CD14-positive monocyte (primary cell): ENCODE measurements around the gene SLC38A2. TPM values are rescaled to one million over a fixed set of nuclear protein-coding genes. Genes with fewer than 3 reads are reported as not detected.
A peak's percentile ranks its signal among the peaks of the same experiment; 100 is the strongest.

ENCODE experiments used
- DNase-seq, 3 donors: peaks; one replicate each; pipeline ENCODE4 v3.0.0-alpha.2; 2011 to 2022
- H2AFZ ChIP-seq: 2 replicates; pipeline ENCODE4 v1.6.0; 2012; ENCODE audit warnings: mild to moderate bottlenecking, low read depth, low read length, inconsistent platforms; ENCODE audit not compliant: insufficient read depth, poor library complexity, severe bottlenecking
- H3K27ac ChIP-seq, 2 donors: 1 replicate in 1 of 2; 2 replicates in 1 of 2; pipeline ENCODE4 v1.5.1; 2012 to 2013; ENCODE audit warnings: low read length in 2 of 2, control low read depth in 1 of 2, inconsistent platforms in 1 of 2, low read depth in 1 of 2, mild to moderate bottlenecking in 1 of 2
- H3K27me3 ChIP-seq, 2 donors: one replicate each; pipeline versions ENCODE4 v1.6.0 to v1.6.1; 2011 to 2013; ENCODE audit warnings: low read length in 2 of 2; ENCODE audit not compliant: control insufficient read depth in 2 of 2, insufficient read depth in 2 of 2
- H3K36me3 ChIP-seq, 2 donors: replicated peaks in 1 of 2; 1 replicate in 1 of 2; 2 replicates in 1 of 2; pipeline versions ENCODE4 v1.5.1 to v1.6.1; 2012 to 2013; ENCODE audit warnings: low read length in 2 of 2, control low read depth in 1 of 2, inconsistent platforms in 1 of 2, mild to moderate bottlenecking in 1 of 2; ENCODE audit not compliant: insufficient read depth in 2 of 2, control insufficient read depth in 1 of 2
- H3K4me1 ChIP-seq, 2 donors: 1 replicate in 1 of 2; 2 replicates in 1 of 2; pipeline versions ENCODE4 v1.5.1 to v1.6.1; 2012 to 2013; ENCODE audit warnings: low read length in 2 of 2, control low read depth in 1 of 2, inconsistent platforms in 1 of 2, mild to moderate bottlenecking in 1 of 2, moderate library complexity in 1 of 2; ENCODE audit not compliant: insufficient read depth in 2 of 2, control insufficient read depth in 1 of 2
- H3K4me2 ChIP-seq: replicated peaks from 2 replicates; pipeline ENCODE3; 2012; ENCODE audit warnings: low read length, moderate library complexity, mild to moderate bottlenecking; ENCODE audit not compliant: poor library complexity, severe bottlenecking; ENCODE audit errors: extremely low read depth
- H3K4me3 ChIP-seq, 3 experiments: fragments of 200-600 bp in 1 of 3; sonication (generic) in 1 of 3; replicated peaks in 1 of 3; 1 replicate in 2 of 3; 2 replicates in 1 of 3; pipeline ENCODE4 v1.5.1; 2011 to 2013; ENCODE audit warnings: low read length in 3 of 3, mild to moderate bottlenecking in 3 of 3, control low read depth in 2 of 3, low read depth in 2 of 3, inconsistent platforms in 1 of 3, moderate library complexity in 1 of 3
- H3K79me2 ChIP-seq: 2 replicates; pipeline ENCODE4 v1.6.0; 2012; ENCODE audit warnings: mild to moderate bottlenecking, control low read depth, inconsistent platforms, low read length, moderate library complexity; ENCODE audit not compliant: insufficient read depth
- H3K9ac ChIP-seq: 2 replicates; pipeline ENCODE4 v1.6.0; 2017; ENCODE audit warnings: low read length, mild to moderate bottlenecking; ENCODE audit not compliant: insufficient read depth, poor library complexity, severe bottlenecking
- H3K9me3 ChIP-seq, 2 donors: replicated peaks in 1 of 2; 1 replicate in 1 of 2; 2 replicates in 1 of 2; pipeline versions ENCODE4 v1.5.1 to v1.6.1; 2012 to 2013; ENCODE audit warnings: low read length in 2 of 2, control low read depth in 1 of 2; ENCODE audit not compliant: control insufficient read depth in 1 of 2, insufficient read depth in 1 of 2
- H4K20me1 ChIP-seq: 2 replicates; pipeline ENCODE4 v1.6.0; 2012; ENCODE audit warnings: mild to moderate bottlenecking, low read length, control low read depth, moderate library complexity; ENCODE audit not compliant: insufficient read depth
- H3K27ac Mint-ChIP-seq, 7 donors: one replicate each; pipeline ENCODE4 v1.8.0; 2020; ENCODE audit warnings: mild to moderate bottlenecking in 7 of 7, mixed read lengths in 7 of 7, moderate library complexity in 6 of 7, inconsistent platforms in 2 of 7
- H3K27me3 Mint-ChIP-seq, 3 donors: one replicate each; pipeline ENCODE4 v1.8.0; 2021 to 2022; ENCODE audit warnings: low read depth in 3 of 3, mild to moderate bottlenecking in 3 of 3, mixed read lengths in 3 of 3, moderate library complexity in 3 of 3, inconsistent platforms in 1 of 3
- H3K36me3 Mint-ChIP-seq, 2 donors: one replicate each; pipeline ENCODE4 v1.8.0; 2020; ENCODE audit warnings: mixed read lengths in 2 of 2, inconsistent platforms in 1 of 2, mild to moderate bottlenecking in 1 of 2
- H3K4me1 Mint-ChIP-seq: one replicate; pipeline ENCODE4 v1.8.0; 2020; ENCODE audit warnings: mild to moderate bottlenecking, mixed read lengths
- H3K4me3 Mint-ChIP-seq, 2 donors: one replicate each; pipeline ENCODE4 v1.8.0; 2020; ENCODE audit warnings: mild to moderate bottlenecking in 2 of 2, mixed read lengths in 2 of 2, moderate library complexity in 1 of 2
- H3K9me3 Mint-ChIP-seq, 7 donors: one replicate each; pipeline ENCODE4 v1.8.0; 2020 to 2022; ENCODE audit warnings: mixed read lengths in 7 of 7, mild to moderate bottlenecking in 6 of 7, moderate library complexity in 6 of 7, inconsistent platforms in 2 of 7
- CTCF ChIP-seq: fragments of 200-600 bp; IDR thresholded peaks from one replicate; pipeline ENCODE4 v1.8.0; 2022; ENCODE audit warnings: antibody characterized with exemption, mild to moderate bottlenecking
- WGBS: methylation state at CpG from one replicate; pipeline ENCODE4 v1.1.5; 2013; ENCODE audit warnings: missing lambda C conversion rate; ENCODE audit not compliant: insufficient coverage; 5-methylcytosine and 5-hydroxymethylcytosine counted together
- intact Hi-C, 2 donors: fragments of 100-400 bp; cut with micrococcal nuclease; formaldehyde crosslinking; loops; one replicate each; pipeline versions ENCODE4 v1.15.0 to v1.15.1; 2023
- polyA plus RNA-seq, 3 donors: library from polyadenylated mRNA; depleted of rRNA in 1 of 3; unstranded in 2 of 3; stranded (reverse) in 1 of 3; fragments of 300-500 nt in 2 of 3; fragments of >200 nt in 1 of 3; fragmentation: Illumina TruSeq in 2 of 3; gene quantifications; 1 replicate in 2 of 3; 2 replicates in 1 of 3; pipeline ENCODE4 v1.2.3, GENCODE V29; 2012 to 2021

Gene SLC38A2
- polyA plus RNA-seq, 3 donors, result 33.8 to 116 (median 48.7) TPM

DNA sequence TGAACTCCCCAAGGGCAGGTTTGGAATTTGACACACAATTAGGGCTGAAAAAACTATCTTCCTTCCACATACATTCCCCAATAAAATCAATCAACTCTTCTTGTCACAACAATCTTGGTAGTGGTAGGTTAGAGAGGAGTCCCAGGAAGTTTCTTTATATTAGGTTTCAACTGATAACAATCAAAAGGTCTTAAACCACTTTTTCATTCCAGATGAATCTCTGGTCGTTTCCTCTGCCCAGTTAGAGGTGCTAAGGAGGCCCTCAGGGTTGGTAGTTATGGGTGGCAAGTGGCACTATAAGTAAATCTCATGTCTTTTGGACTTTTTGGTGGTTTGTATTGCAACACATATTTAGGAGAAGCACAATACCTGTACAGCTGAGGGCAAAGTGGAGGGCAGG is 1.7 kb upstream of the SLC38A2 start:
- peaks cover 13 to 14% of the 10 kb centered on the region in 2 donors for H3K36me3 Mint-ChIP-seq
- peaks cover 31% of the 10 kb centered on the region for H4K20me1 ChIP-seq
- peak overlapping the region; percentile 97 for H3K4me3 Mint-ChIP-seq
- peak overlapping the region; percentile 98 for H3K4me2 ChIP-seq
- TF ChIP-seq CTCF, result no peak
- H3K4me1 Mint-ChIP-seq, result peaks cover 36% of the 10 kb centered on the region
- no peaks in the 10 kb centered on the region for H3K27me3 ChIP-seq
- H2AFZ ChIP-seq, result no peak overlapping the region
- H3K9ac ChIP-seq, result no peak overlapping the region
- H3K79me2 ChIP-seq, result peaks cover 42% of the 10 kb centered on the region
- peaks cover 0 to 11% (median 3%) of the 10 kb centered on the region in 3 donors for H3K27me3 Mint-ChIP-seq
- no peak overlapping the region for H3K27ac ChIP-seq
- DNase-seq, result no peak
- H3K9me3 Mint-ChIP-seq, result peaks cover 0 to 6% (median 0%) of the 10 kb centered on the region in 7 donors
- H3K27ac Mint-ChIP-seq, result peak overlapping the region in 2 of 7 donors; percentile 0 to 98
- no CpG with 5 or more reads among the region's 1 CpG for WGBS
- intact Hi-C loops, result loop anchor here (5.0 to 10.0 kb wide), 6 partner anchors 98 to 640 kb away; partner anchors contain the start of gene SCAF11 (in 1 of the 2)
- peaks cover 12% of the 10 kb centered on the region in 2 donors for H3K36me3 ChIP-seq
- peaks cover 22 to 32% of the 10 kb centered on the region in 2 donors for H3K4me1 ChIP-seq
- peak overlapping the region in 1 of 3 experiments; percentile 97 for H3K4me3 ChIP-seq
- no peaks in the 10 kb centered on the region for H3K9me3 ChIP-seq

DNA sequence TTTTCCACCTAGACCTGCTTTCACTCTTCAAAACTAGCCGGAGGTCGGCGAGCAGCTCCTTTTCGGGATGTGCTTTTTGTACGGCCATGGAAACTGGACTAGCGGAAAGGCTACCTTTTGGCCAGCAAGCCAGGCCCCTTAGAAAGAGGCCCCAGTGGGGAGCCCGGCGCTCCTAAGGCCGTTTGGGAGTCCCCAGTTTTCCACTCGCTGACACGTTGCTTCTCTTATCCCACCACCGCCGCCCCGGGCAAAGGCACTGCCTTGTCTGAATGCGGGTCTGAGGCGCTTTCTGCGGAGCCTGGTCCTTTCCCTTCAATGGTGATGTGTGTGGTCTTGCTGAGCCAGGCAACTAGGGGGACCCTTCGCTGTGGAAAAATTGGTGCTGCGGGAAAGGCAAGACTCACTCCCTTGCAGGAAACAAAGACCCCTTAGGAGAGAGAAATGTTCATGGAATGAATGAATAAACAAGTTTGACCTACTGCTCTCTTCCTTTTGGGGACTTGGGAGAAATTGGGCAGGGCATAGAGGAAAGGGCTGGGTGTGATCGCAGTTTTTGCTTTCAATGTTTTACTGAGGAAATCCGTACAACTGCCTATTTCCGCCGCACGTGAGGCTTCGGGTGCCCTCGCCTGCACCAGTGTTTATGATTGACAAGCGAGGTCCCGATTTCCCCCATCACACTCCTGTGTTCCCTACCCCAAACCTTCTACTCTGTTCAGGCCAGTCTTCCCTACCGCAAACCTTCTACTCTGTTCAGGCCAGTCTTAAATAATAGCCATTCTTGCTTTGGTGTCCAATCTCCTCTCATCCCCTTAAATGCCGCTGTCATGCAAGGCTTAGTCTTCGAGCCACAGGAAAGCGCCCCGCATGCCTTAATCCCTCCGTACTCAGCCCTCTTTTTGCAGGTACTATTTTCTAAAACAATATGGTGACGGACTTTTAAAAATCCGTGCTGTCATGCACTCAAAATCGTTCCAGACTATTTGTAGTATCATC is 1.0 kb upstream of the SLC38A2 start:
- Mint-ChIP-seq H3K27me3 (peaks cover 0 to 11% (median 3%) of the 10 kb centered on the region in 3 donors), H3K9me3 (peaks cover 0 to 6% (median 0%) of the 10 kb centered on the region in 7 donors), H3K4me3 (peak overlapping the region; percentile 97), H3K36me3 (peaks cover 18% of the 10 kb centered on the region in 2 donors), H3K4me1 (peaks cover 38% of the 10 kb centered on the region), H3K27ac (peak overlapping the region; percentile 88 to 99 (median 98))
- H3K27me3 ChIP-seq, result no peaks in the 10 kb centered on the region
- peak overlapping the region; percentile 52 to 98 for H3K27ac ChIP-seq
- intact Hi-C loops, result loop anchor here (5.0 to 10.0 kb wide), 6 partner anchors 99 to 639 kb away; partner anchors contain the start of gene SCAF11 (in 1 of the 2)
- H3K4me3 ChIP-seq, result peak overlapping the region; percentile 71 to 99 (median 97)
- peak in 2 of 3 donors; percentile 29 to 30 for DNase-seq
- peak overlapping the region; percentile 98 for H3K9ac ChIP-seq
- peak overlapping the region; percentile 98 for H2AFZ ChIP-seq
- no peak for TF ChIP-seq CTCF
- H3K36me3 ChIP-seq, result peaks cover 19% of the 10 kb centered on the region in 2 donors
- WGBS, result 4% methylated on average over 29 of the region's 37 CpGs
- peak overlapping the region; percentile 98 for H3K4me2 ChIP-seq
- H3K79me2 ChIP-seq, result peaks cover 49% of the 10 kb centered on the region
- H4K20me1 ChIP-seq, result peaks cover 38% of the 10 kb centered on the region
- no peaks in the 10 kb centered on the region for H3K9me3 ChIP-seq
- peaks cover 29 to 39% of the 10 kb centered on the region in 2 donors for H3K4me1 ChIP-seq
